ENCODE data around the gene CLIP2. TPM values are rescaled to one million over a fixed set of nuclear protein-coding genes. Genes with fewer than 3 reads are reported as not detected.
A peak's percentile ranks its signal among the peaks of the same experiment; 100 is the strongest.

CLIP2 gene
- total and polyA plus RNA-seq, 4 donors: 15.3 to 35.7 (median 21.9) TPM

GRCh38 chr7:74360008-74360407 is 70.8 kb downstream of the CLIP2 start:
- H3K27me3 ChIP-seq (ENCODE audit: control insufficient read depth in 1 of 2, insufficient read depth in 2 of 2, low read length in 1 of 2): no peaks in the 10 kb centered on the region
- H3K36me3 ChIP-seq (ENCODE audit: control insufficient read depth in 1 of 2, insufficient read depth in 2 of 2, low read length in 1 of 2): peaks cover 0 to 8% of the 10 kb centered on the region in 2 donors
- no peaks in the 10 kb centered on the region for H3K4me1 ChIP-seq (ENCODE audit: control insufficient read depth in 1 of 2, insufficient read depth in 2 of 2, low read length in 2 of 2)
- DNase-seq (no peak), ATAC-seq (ENCODE audit: low FRiP score) (no peak)
- H3K4me3 ChIP-seq (ENCODE audit: low read length in 2 of 2): no peak overlapping the region
- no peaks in the 10 kb centered on the region for H3K9me3 ChIP-seq (ENCODE audit: control insufficient read depth, low read length)
- WGBS, 2 donors: 92 to 96% methylated on average over 11 of the region's 11 CpGs
- no peak overlapping the region for H3K27ac ChIP-seq (ENCODE audit: low read depth in 1 of 2, low read length in 2 of 2)
- intact Hi-C loops (cut with DNase I): no loop called here

DNA sequence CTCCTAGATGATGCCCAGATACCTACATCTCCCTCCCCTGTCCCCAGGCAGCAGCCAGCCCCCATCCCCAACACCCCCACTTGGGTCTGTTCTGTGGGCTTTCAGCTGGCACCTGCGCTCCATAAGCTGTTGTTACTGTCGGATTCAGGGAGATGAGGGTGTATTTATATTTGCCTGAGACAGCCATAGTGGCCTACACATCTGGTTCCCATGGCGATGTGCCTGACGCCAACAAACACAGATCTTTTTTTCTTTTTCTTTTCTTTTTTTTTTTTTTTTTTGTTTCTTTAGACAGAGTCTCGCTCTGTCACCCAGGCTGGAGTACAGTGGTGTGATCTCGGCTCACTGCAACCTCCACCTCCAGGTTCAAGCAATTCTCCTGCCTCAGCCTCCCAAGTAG is 73.1 kb downstream of the CLIP2 start:
- H3K36me3 ChIP-seq (ENCODE audit: control insufficient read depth in 1 of 2, insufficient read depth in 2 of 2, low read length in 1 of 2): peaks cover 0 to 3% of the 10 kb centered on the region in 2 donors
- H3K9me3 ChIP-seq (ENCODE audit: control insufficient read depth, low read length): no peaks in the 10 kb centered on the region
- no peak overlapping the region for H3K4me3 ChIP-seq (ENCODE audit: low read length in 2 of 2)
- WGBS, 2 donors: 70 to 72% methylated on average over 6 of the region's 6 CpGs
- intact Hi-C loops (cut with DNase I): no loop called here
- H3K27ac ChIP-seq (ENCODE audit: low read depth in 1 of 2, low read length in 2 of 2): no peak overlapping the region
- DNase-seq: no peak
- ATAC-seq (ENCODE audit: low FRiP score): no peak
- H3K27me3 ChIP-seq (ENCODE audit: control insufficient read depth in 1 of 2, insufficient read depth in 2 of 2, low read length in 1 of 2): no peaks in the 10 kb centered on the region
- no peaks in the 10 kb centered on the region for H3K4me1 ChIP-seq (ENCODE audit: control insufficient read depth in 1 of 2, insufficient read depth in 2 of 2, low read length in 2 of 2)

- intact Hi-C loops (cut with DNase I): no loop called here
- ATAC-seq (ENCODE audit: low FRiP score) (no peak), DNase-seq (no peak)
- Histone ChIP-seq H3K4me3 (ENCODE audit: low read length in 2 of 2) (no peak overlapping the region), H3K4me1 (ENCODE audit: control insufficient read depth in 1 of 2, insufficient read depth in 2 of 2, low read length in 2 of 2) (no peaks in the 10 kb centered on the region), H3K36me3 (ENCODE audit: control insufficient read depth in 1 of 2, insufficient read depth in 2 of 2, low read length in 1 of 2) (peaks cover 0 to 3% of the 10 kb centered on the region in 2 donors), H3K9me3 (ENCODE audit: control insufficient read depth, low read length) (no peaks in the 10 kb centered on the region), H3K27me3 (ENCODE audit: control insufficient read depth in 1 of 2, insufficient read depth in 2 of 2, low read length in 1 of 2) (no peaks in the 10 kb centered on the region), H3K27ac (ENCODE audit: low read depth in 1 of 2, low read length in 2 of 2) (no peak overlapping the region)
- WGBS, 2 donors: 83 to 84% methylated on average over 7 of the region's 7 CpGs
Measured at GRCh38 chr7:74364061-74364460, 74.9 kb downstream of the CLIP2 start.

DNA sequence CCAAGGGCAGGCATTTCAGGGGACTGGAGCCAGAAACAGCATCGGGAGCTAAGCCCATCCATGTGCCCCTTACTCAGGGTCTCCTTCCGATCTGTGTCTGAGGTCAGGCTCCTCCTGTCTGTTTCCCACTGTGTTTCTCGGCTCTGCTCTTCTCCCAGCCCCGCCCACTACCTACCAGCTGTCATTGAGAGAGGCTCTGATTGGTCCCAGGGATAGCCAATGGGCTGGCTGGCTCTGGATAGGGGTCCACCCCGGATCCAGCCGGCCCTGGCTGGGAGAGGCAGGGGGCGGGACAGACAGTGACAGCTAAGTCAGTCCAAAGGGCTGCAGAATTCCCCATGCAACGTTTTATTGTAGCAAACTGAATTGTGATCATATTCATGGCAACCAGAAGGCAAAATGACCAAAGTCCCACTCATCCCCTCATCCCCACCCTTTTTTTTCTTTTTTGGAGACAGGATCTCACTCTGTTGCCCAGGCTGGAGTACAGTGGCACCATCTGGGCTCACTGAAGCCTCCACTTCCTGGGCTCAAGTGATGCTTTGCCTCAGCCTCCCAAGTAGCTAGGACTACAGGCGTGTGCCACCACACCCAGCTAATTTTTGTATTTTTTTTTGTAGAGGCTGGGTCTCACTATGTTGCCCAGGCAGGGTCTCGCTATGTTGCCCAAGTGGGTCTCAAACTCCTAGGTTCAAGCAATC is 76.3 kb downstream of the CLIP2 start:
- peak in 1 of 2 donors; percentile 70 for DNase-seq
- Histone ChIP-seq H3K4me1 (ENCODE audit: control insufficient read depth in 1 of 2, insufficient read depth in 2 of 2, low read length in 2 of 2) (no peaks in the 10 kb centered on the region), H3K9me3 (ENCODE audit: control insufficient read depth, low read length) (no peaks in the 10 kb centered on the region), H3K4me3 (ENCODE audit: low read length in 2 of 2) (no peak overlapping the region), H3K27ac (ENCODE audit: low read depth in 1 of 2, low read length in 2 of 2) (no peak overlapping the region), H3K27me3 (ENCODE audit: control insufficient read depth in 1 of 2, insufficient read depth in 2 of 2, low read length in 1 of 2) (no peaks in the 10 kb centered on the region), H3K36me3 (ENCODE audit: control insufficient read depth in 1 of 2, insufficient read depth in 2 of 2, low read length in 1 of 2) (peaks cover 0 to 1% of the 10 kb centered on the region in 2 donors)
- ATAC-seq (ENCODE audit: low FRiP score): peak; percentile 70
- intact Hi-C loops (cut with DNase I): no loop called here
- 47 to 57% methylated on average over 10 of the region's 10 CpGs for WGBS, 2 donors

GRCh38 chr7:74371381-74372341 is 82.5 kb downstream of the CLIP2 start:
- 24 to 37% methylated on average over 13 of the region's 13 CpGs for WGBS, 2 donors
- Histone ChIP-seq H3K36me3 (ENCODE audit: control insufficient read depth in 1 of 2, insufficient read depth in 2 of 2, low read length in 1 of 2) (no peaks in the 10 kb centered on the region), H3K27me3 (ENCODE audit: control insufficient read depth in 1 of 2, insufficient read depth in 2 of 2, low read length in 1 of 2) (no peaks in the 10 kb centered on the region), H3K4me3 (ENCODE audit: low read length in 2 of 2) (no peak overlapping the region), H3K9me3 (ENCODE audit: control insufficient read depth, low read length) (no peaks in the 10 kb centered on the region), H3K27ac (ENCODE audit: low read depth in 1 of 2, low read length in 2 of 2) (peak overlapping the region in 1 of 2 donors; percentile 22), H3K4me1 (ENCODE audit: control insufficient read depth in 1 of 2, insufficient read depth in 2 of 2, low read length in 2 of 2) (no peaks in the 10 kb centered on the region)
- no peak for DNase-seq
- no peak for ATAC-seq (ENCODE audit: low FRiP score)
- intact Hi-C loops (cut with DNase I): no loop called here

- peaks cover 0 to 2% of the 10 kb centered on the region in 2 donors for H3K36me3 ChIP-seq (ENCODE audit: control insufficient read depth in 1 of 2, insufficient read depth in 2 of 2, low read length in 1 of 2)
- 58 to 66% methylated on average over 27 to 28 of the region's 28 CpGs for WGBS, 2 donors
- H3K27me3 ChIP-seq (ENCODE audit: control insufficient read depth in 1 of 2, insufficient read depth in 2 of 2, low read length in 1 of 2): no peaks in the 10 kb centered on the region
- DNase-seq (peak in 1 of 2 donors; percentile 64), ATAC-seq (ENCODE audit: low FRiP score) (peak; percentile 57)
- H3K9me3 ChIP-seq (ENCODE audit: control insufficient read depth, low read length): no peaks in the 10 kb centered on the region
- H3K4me1 ChIP-seq (ENCODE audit: control insufficient read depth in 1 of 2, insufficient read depth in 2 of 2, low read length in 2 of 2): no peaks in the 10 kb centered on the region
- no peak overlapping the region for H3K4me3 ChIP-seq (ENCODE audit: low read length in 2 of 2)
- H3K27ac ChIP-seq (ENCODE audit: low read depth in 1 of 2, low read length in 2 of 2): no peak overlapping the region
- intact Hi-C loops (cut with DNase I): no loop called here
Measured at GRCh38 chr7:74372511-74373111, 83.4 kb downstream of the CLIP2 start.

DNA sequence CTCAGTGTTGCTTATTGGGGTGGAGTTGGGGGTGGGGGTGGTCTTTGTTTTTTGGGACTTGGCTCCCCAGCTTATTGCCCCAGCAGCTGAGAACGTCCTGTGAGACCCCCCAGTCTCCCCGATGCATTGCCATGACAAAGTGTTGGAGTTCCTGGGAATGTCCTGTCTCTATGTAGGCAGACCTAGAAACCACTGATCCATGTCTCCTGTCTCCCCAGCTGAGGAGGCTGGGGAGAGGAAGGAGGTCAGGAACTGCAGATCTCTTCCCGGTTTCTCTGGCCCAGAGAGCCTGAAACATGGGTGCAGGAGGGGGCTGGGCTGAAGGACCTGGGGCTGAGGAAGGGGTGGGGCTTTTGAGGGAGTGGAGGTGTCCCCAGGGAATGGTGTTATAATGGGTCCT is 84.3 kb downstream of the CLIP2 start:
- Histone ChIP-seq H3K27ac (ENCODE audit: low read depth in 1 of 2, low read length in 2 of 2) (no peak overlapping the region), H3K36me3 (ENCODE audit: control insufficient read depth in 1 of 2, insufficient read depth in 2 of 2, low read length in 1 of 2) (peaks cover 0 to 2% of the 10 kb centered on the region in 2 donors), H3K9me3 (ENCODE audit: control insufficient read depth, low read length) (no peaks in the 10 kb centered on the region), H3K4me1 (ENCODE audit: control insufficient read depth in 1 of 2, insufficient read depth in 2 of 2, low read length in 2 of 2) (no peaks in the 10 kb centered on the region), H3K4me3 (ENCODE audit: low read length in 2 of 2) (no peak overlapping the region), H3K27me3 (ENCODE audit: control insufficient read depth in 1 of 2, insufficient read depth in 2 of 2, low read length in 1 of 2) (no peaks in the 10 kb centered on the region)
- ATAC-seq (ENCODE audit: low FRiP score): no peak
- intact Hi-C loops (cut with DNase I): no loop called here
- no peak for DNase-seq
- WGBS, 2 donors: 61 to 65% methylated on average over 3 of the region's 3 CpGs

GRCh38 chr7:74375726-74376220 is 86.6 kb downstream of the CLIP2 start:
- intact Hi-C loops (cut with DNase I): no loop called here
- 93 to 94% methylated on average over 31 of the region's 31 CpGs for WGBS, 2 donors

More at GRCh38 chr7:74375726-74376220, 86.6 kb downstream of the CLIP2 start:
- peaks cover 0 to 3% of the 10 kb centered on the region in 2 donors for H3K4me1 ChIP-seq (ENCODE audit: control insufficient read depth in 1 of 2, insufficient read depth in 2 of 2, low read length in 2 of 2)
- peaks cover 0 to 2% of the 10 kb centered on the region in 2 donors for H3K36me3 ChIP-seq (ENCODE audit: control insufficient read depth in 1 of 2, insufficient read depth in 2 of 2, low read length in 1 of 2)
- H3K27me3 ChIP-seq (ENCODE audit: control insufficient read depth in 1 of 2, insufficient read depth in 2 of 2, low read length in 1 of 2): no peaks in the 10 kb centered on the region
- H3K27ac ChIP-seq (ENCODE audit: low read depth in 1 of 2, low read length in 2 of 2): no peak overlapping the region
- H3K4me3 ChIP-seq (ENCODE audit: low read length in 2 of 2): no peak overlapping the region
- no peak for ATAC-seq (ENCODE audit: low FRiP score)
- no peaks in the 10 kb centered on the region for H3K9me3 ChIP-seq (ENCODE audit: control insufficient read depth, low read length)
- DNase-seq: no peak
